Myocyte (in vitro differentiated cells): ENCODE results near the gene SLCO1B1. TPM values are rescaled to one million over a fixed set of nuclear protein-coding genes. Genes with fewer than 3 reads are reported as not detected.

Source experiments
- DNase-seq: peaks from one replicate; pipeline ENCODE4 v3.0.0-alpha.2; 2012; ENCODE audit warnings: low read depth
- total RNA-seq: library from RNA; depleted of rRNA; stranded (reverse); fragments of >200 nt; gene quantifications from 2 replicates; pipeline ENCODE4 v1.2.3, GENCODE V29; 2014

Gene SLCO1B1
- total RNA-seq, 1 donor from 2014 or later, result not detected

- DNase-seq, result no peak
These were observed 89.3 kb downstream of the SLCO1B1 start for GRCh38 chr12:21220266-21220665.

- no peak for DNase-seq
These were observed 90.1 kb downstream of the SLCO1B1 start for GRCh38 chr12:21221072-21221471.

- no peak for DNase-seq
These were observed 90.8 kb downstream of the SLCO1B1 start for GRCh38 chr12:21221778-21222177.

- no peak for DNase-seq
These were observed 92.9 kb downstream of the SLCO1B1 start for GRCh38 chr12:21223930-21224329.

- DNase-seq, result no peak
These were observed 103.4 kb downstream of the SLCO1B1 start for GRCh38 chr12:21234395-21234794.

- DNase-seq, result no peak
These were observed 108.9 kb downstream of the SLCO1B1 start for GRCh38 chr12:21239866-21240265.

GRCh38 chr12:21248679-21249078 lies 117.7 kb downstream of the SLCO1B1 start:
- peak; percentile 34 for DNase-seq

- DNase-seq, result no peak
These were observed 121.1 kb downstream of the SLCO1B1 start for GRCh38 chr12:21252070-21252469.

- no peak for DNase-seq
These were observed 126.2 kb downstream of the SLCO1B1 start for GRCh38 chr12:21257172-21257571.

GRCh38 chr12:21264232-21264631 lies 133.2 kb downstream of the SLCO1B1 start:
- DNase-seq, result no peak

GRCh38 chr12:21265932-21266331 lies 134.9 kb downstream of the SLCO1B1 start:
- no peak for DNase-seq

- no peak for DNase-seq
These were observed 145.8 kb downstream of the SLCO1B1 start for GRCh38 chr12:21276826-21277225.

Other genes with a start within 250 kb of the SLCO1B1 start
- gene SLCO1A2, start 203.7 kb downstream of the SLCO1B1 start, total RNA-seq, result 0.05 TPM in 1 of 2 replicates, not detected in the other
- gene IAPP, start 241.7 kb downstream of the SLCO1B1 start, total RNA-seq, result not detected in 2 replicates